ENCODE data around the gene FSCN2.
"Not testable (repeated sequence)": the region's sequence is repeated elsewhere in the genome, so short reads cannot be mapped to it uniquely, and the experiment has no call there.

FSCN2 gene

GRCh38 chr17:81528384-81528650 lies 140 bp downstream of the FSCN2 start:
- peaks cover 30% of the 10 kb centered on the region; the same call in 1 of the 2 replicates for H3K27me3 ChIP-seq (ENCODE audit: insufficient read depth, low read length)
- H3K27ac ChIP-seq (ENCODE audit: low read depth, low read length, poor library complexity, severe bottlenecking): no peak overlapping the region
- H4K20me1 ChIP-seq (ENCODE audit: insufficient read depth, low read length): no peaks in the 10 kb centered on the region
- no peak overlapping the region for H3K4me3 ChIP-seq (ENCODE audit: low read depth, low read length, poor library complexity, severe bottlenecking)
- no peaks in the 10 kb centered on the region for H3K4me1 ChIP-seq (ENCODE audit: insufficient read depth, low read length, severe bottlenecking)
- no peaks in the 10 kb centered on the region for H3K79me2 ChIP-seq (ENCODE audit: insufficient read depth, low read length)
- H3K9me3 ChIP-seq (ENCODE audit: low read length): no peaks in the 10 kb centered on the region
- H3K36me3 ChIP-seq (ENCODE audit: insufficient read depth, low read length): no peaks in the 10 kb centered on the region
- H3F3A ChIP-seq (ENCODE audit: insufficient read depth, low read length): no peaks in the 10 kb centered on the region
- no peak overlapping the region for H2AFZ ChIP-seq (ENCODE audit: low read length)
- H3K4me2 ChIP-seq (ENCODE audit: low read length): no peak overlapping the region
- no peaks in the 10 kb centered on the region for H3K9me2 ChIP-seq (ENCODE audit: low read depth, low read length)
- H3K9ac ChIP-seq (ENCODE audit: low read length): no peak overlapping the region
- TF ChIP-seq EZH2 (IDR thresholded peaks at IDR 0.05; ENCODE audit: borderline replicate concordance, low read length) (no peak), CTCF (IDR thresholded peaks at IDR 0.05; ENCODE audit: low read length) (no peak)

- H3F3A ChIP-seq (ENCODE audit: insufficient read depth, low read length): no peaks in the 10 kb centered on the region
- H3K4me2 ChIP-seq (ENCODE audit: low read length): no peak overlapping the region
- H3K79me2 ChIP-seq (ENCODE audit: insufficient read depth, low read length): no peaks in the 10 kb centered on the region
- H2AFZ ChIP-seq (ENCODE audit: low read length): no peak overlapping the region
- peaks cover 4% of the 10 kb centered on the region for H3K4me1 ChIP-seq (ENCODE audit: insufficient read depth, low read length, severe bottlenecking)
- H3K4me3 ChIP-seq (ENCODE audit: low read depth, low read length, poor library complexity, severe bottlenecking): no peak overlapping the region
- peaks cover 29% of the 10 kb centered on the region; the same call in 1 of the 2 replicates for H3K27me3 ChIP-seq (ENCODE audit: insufficient read depth, low read length)
- H3K9ac ChIP-seq (ENCODE audit: low read length): no peak overlapping the region
- no peaks in the 10 kb centered on the region for H4K20me1 ChIP-seq (ENCODE audit: insufficient read depth, low read length)
- TF ChIP-seq CTCF (IDR thresholded peaks at IDR 0.05; ENCODE audit: low read length) (no peak), EZH2 (IDR thresholded peaks at IDR 0.05; ENCODE audit: borderline replicate concordance, low read length) (no peak)
- H3K27ac ChIP-seq (ENCODE audit: low read depth, low read length, poor library complexity, severe bottlenecking): no peak overlapping the region
- H3K9me3 ChIP-seq (ENCODE audit: low read length): no peaks in the 10 kb centered on the region
- no peaks in the 10 kb centered on the region for H3K36me3 ChIP-seq (ENCODE audit: insufficient read depth, low read length)
- H3K9me2 ChIP-seq (ENCODE audit: low read depth, low read length): no peaks in the 10 kb centered on the region
These were observed 667 bp downstream of the FSCN2 start for GRCh38 chr17:81528651-81529436.

- Histone ChIP-seq H3K9ac (ENCODE audit: low read length) (no peak overlapping the region), H3K4me1 (ENCODE audit: insufficient read depth, low read length, severe bottlenecking) (peaks cover 4% of the 10 kb centered on the region), H3F3A (ENCODE audit: insufficient read depth, low read length) (no peaks in the 10 kb centered on the region), H3K9me3 (ENCODE audit: low read length) (no peaks in the 10 kb centered on the region), H4K20me1 (ENCODE audit: insufficient read depth, low read length) (no peaks in the 10 kb centered on the region), H3K27ac (ENCODE audit: low read depth, low read length, poor library complexity, severe bottlenecking) (no peak overlapping the region), H3K4me2 (ENCODE audit: low read length) (no peak overlapping the region), H3K27me3 (ENCODE audit: insufficient read depth, low read length) (peaks cover 23% of the 10 kb centered on the region; the same call in 1 of the 2 replicates), H3K79me2 (ENCODE audit: insufficient read depth, low read length) (no peaks in the 10 kb centered on the region), H2AFZ (ENCODE audit: low read length) (no peak overlapping the region), H3K9me2 (ENCODE audit: low read depth, low read length) (no peaks in the 10 kb centered on the region), H3K4me3 (ENCODE audit: low read depth, low read length, poor library complexity, severe bottlenecking) (no peak overlapping the region), H3K36me3 (ENCODE audit: insufficient read depth, low read length) (no peaks in the 10 kb centered on the region)
- no peak for TF ChIP-seq EZH2 (IDR thresholded peaks at IDR 0.05; ENCODE audit: borderline replicate concordance, low read length)
- TF ChIP-seq CTCF (IDR thresholded peaks at IDR 0.05; ENCODE audit: low read length): no peak
These were observed 1.2 kb downstream of the FSCN2 start for GRCh38 chr17:81529437-81529803.

GRCh38 chr17:81531013-81531412 lies 2.8 kb downstream of the FSCN2 start:
- not testable (repeated sequence) for H3F3A ChIP-seq (ENCODE audit: insufficient read depth, low read length); H3K9ac ChIP-seq (ENCODE audit: low read length); H3K79me2 ChIP-seq (ENCODE audit: insufficient read depth, low read length); H3K27ac ChIP-seq (ENCODE audit: low read depth, low read length, poor library complexity, severe bottlenecking); H3K4me1 ChIP-seq (ENCODE audit: insufficient read depth, low read length, severe bottlenecking); H2AFZ ChIP-seq (ENCODE audit: low read length); H4K20me1 ChIP-seq (ENCODE audit: insufficient read depth, low read length); H3K9me3 ChIP-seq (ENCODE audit: low read length); H3K4me2 ChIP-seq (ENCODE audit: low read length); H3K4me3 ChIP-seq (ENCODE audit: low read depth, low read length, poor library complexity, severe bottlenecking); H3K9me2 ChIP-seq (ENCODE audit: low read depth, low read length); H3K36me3 ChIP-seq (ENCODE audit: insufficient read depth, low read length)
- peaks cover 21% of the 10 kb centered on the region; the same call in 1 of the 2 replicates for H3K27me3 ChIP-seq (ENCODE audit: insufficient read depth, low read length)

- H3K9me2 ChIP-seq (ENCODE audit: low read depth, low read length); H3K4me3 ChIP-seq (ENCODE audit: low read depth, low read length, poor library complexity, severe bottlenecking); H3K4me2 ChIP-seq (ENCODE audit: low read length); H2AFZ ChIP-seq (ENCODE audit: low read length); H3K79me2 ChIP-seq (ENCODE audit: insufficient read depth, low read length); H4K20me1 ChIP-seq (ENCODE audit: insufficient read depth, low read length); H3K27ac ChIP-seq (ENCODE audit: low read depth, low read length, poor library complexity, severe bottlenecking); H3K4me1 ChIP-seq (ENCODE audit: insufficient read depth, low read length, severe bottlenecking); H3F3A ChIP-seq (ENCODE audit: insufficient read depth, low read length); H3K36me3 ChIP-seq (ENCODE audit: insufficient read depth, low read length); H3K9ac ChIP-seq (ENCODE audit: low read length); H3K9me3 ChIP-seq (ENCODE audit: low read length): not testable (repeated sequence)
- peaks cover 17% of the 10 kb centered on the region; the same call in 1 of the 2 replicates for H3K27me3 ChIP-seq (ENCODE audit: insufficient read depth, low read length)
These were observed 3.8 kb downstream of the FSCN2 start for GRCh38 chr17:81531998-81532404.
